ENCODE data around the gene COL20A1. TPM values are rescaled to one million over a fixed set of nuclear protein-coding genes. Genes with fewer than 3 reads are reported as not detected.

The COL20A1 gene
- total and polyA plus RNA-seq, 2 donors (not counting 1 experiment from before 2014, with no cell fraction given): not detected

DNA sequence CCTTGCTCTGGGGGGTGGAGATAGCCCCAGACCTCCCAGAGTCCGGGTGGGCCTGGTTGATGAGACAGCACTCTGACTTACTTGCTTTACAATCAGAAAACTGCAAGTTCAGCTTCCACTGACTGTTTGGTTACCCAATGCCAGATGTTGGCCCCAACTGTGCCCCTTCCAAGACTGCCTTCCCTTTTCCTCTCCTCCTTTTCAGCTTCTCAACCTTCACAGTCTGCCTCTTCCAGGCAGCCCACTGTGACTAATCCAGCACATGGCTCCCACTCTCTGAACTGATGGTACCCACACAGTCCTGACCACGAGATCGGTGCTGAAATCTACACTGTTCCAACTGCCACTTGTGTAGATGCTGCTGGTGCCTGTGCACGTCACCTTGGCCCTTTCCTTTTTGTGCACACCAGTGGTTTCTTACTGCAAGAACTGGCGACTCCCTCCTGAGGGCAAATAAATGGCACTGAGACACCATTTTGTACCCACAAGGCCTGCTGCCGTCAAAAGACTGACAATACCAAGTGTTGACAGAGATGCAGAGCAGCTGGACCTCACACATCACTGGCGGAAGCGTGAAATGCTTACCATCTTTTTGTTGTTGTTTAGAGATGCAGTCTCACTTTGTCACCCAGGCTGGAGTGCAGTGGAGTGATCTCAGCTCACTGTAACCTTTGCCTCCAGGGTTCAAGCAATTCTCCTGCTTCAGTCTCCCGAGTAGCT, 22.2 kb upstream of the COL20A1 start:
- H3K9ac ChIP-seq (ENCODE audit: low read length): no peak overlapping the region
- no peak overlapping the region for H3K4me3 ChIP-seq (ENCODE audit: control extremely low read depth in 1 of 5, extremely low read depth in 1 of 5, insufficient read depth in 1 of 5, low read depth in 2 of 5, low read length in 4 of 5)
- no peak overlapping the region for H2AFZ ChIP-seq (ENCODE audit: insufficient read depth, low read depth, low read length, poor library complexity, severe bottlenecking)
- no peak for ATAC-seq (ENCODE audit: low read depth)
- H3K9me3 ChIP-seq (ENCODE audit: control extremely low read depth in 1 of 3, control insufficient read depth in 2 of 3, insufficient read depth in 1 of 3, low read length in 2 of 3): no peaks in the 10 kb centered on the region
- H3K27ac ChIP-seq (ENCODE audit: low read length in 2 of 2): no peak overlapping the region
- peaks cover 29% of the 10 kb centered on the region for H3K79me2 ChIP-seq (ENCODE audit: control insufficient read depth, insufficient read depth, low read length)
- Mint-ChIP-seq H3K4me1 (peaks cover 27% of the 10 kb centered on the region), H3K27me3 (peaks cover 9% of the 10 kb centered on the region), H3K27ac (no peak overlapping the region), H3K9me3 (ENCODE audit: insufficient read depth) (no peaks in the 10 kb centered on the region), H3K4me3 (peak overlapping the region; percentile 53)
- intact Hi-C loops (cut with micrococcal nuclease): no loop called here
- 87% methylated on average over 8 of the region's 9 CpGs for WGBS (ENCODE audit: insufficient coverage)
- no peak for TF ChIP-seq CTCF (IDR thresholded peaks at IDR 0.05)
- TF ChIP-seq EZH2 (IDR thresholded peaks at IDR 0.05; ENCODE audit: borderline replicate concordance, insufficient read depth, low read depth, low read length, poor library complexity, severe bottlenecking): no peak
- no peak for DNase-seq
- H3K27me3 ChIP-seq (replicated peaks in 1 of 4; ENCODE audit: control extremely low read depth in 1 of 4, control insufficient read depth in 3 of 4, insufficient read depth in 4 of 4, low read length in 3 of 4): peaks cover 0 to 3% (median 0%) of the 10 kb centered on the region in 4 experiments
- no peaks in the 10 kb centered on the region for H3K36me3 ChIP-seq (replicated peaks in 1 of 2; ENCODE audit: control extremely low read depth in 1 of 2, control insufficient read depth in 1 of 2, extremely low read depth in 1 of 2, insufficient read depth in 2 of 2, low read length in 1 of 2)
- no peak overlapping the region for H3K4me2 ChIP-seq (replicated peaks; ENCODE audit: low read depth, low read length, poor library complexity, severe bottlenecking)
- POLR2A ChIA-PET: no interaction called here
- H3K4me1 ChIP-seq (ENCODE audit: control insufficient read depth in 2 of 2, insufficient read depth in 2 of 2, low read length in 2 of 2): peaks cover 13 to 16% of the 10 kb centered on the region in 2 donors
- CTCF ChIA-PET: interaction anchor here (0.6 to 2.2 kb wide), 3 partner anchors 47 to 246 kb away, joined by 3 to 8 read pairs (median 3); no protein-coding TSS in a partner anchor
- H4K20me1 ChIP-seq (ENCODE audit: control insufficient read depth, insufficient read depth, low read length, poor library complexity, severe bottlenecking): peaks cover 21% of the 10 kb centered on the region

Measured in B cell (primary cell).